Measurements from ENCODE around the gene NAA30. TPM values are rescaled to one million over a fixed set of nuclear protein-coding genes. Genes with fewer than 3 reads are reported as not detected.
"Not testable (repeated sequence)": the region's sequence is repeated elsewhere in the genome, so short reads cannot be mapped to it uniquely, and the experiment has no call there.

The NAA30 gene
- total RNA-seq, 1 donor from 2014 or later = 20.0 TPM

GRCh38 chr14:57355081-57355800 lies 35.1 kb upstream of the NAA30 start:
- FAIRE-seq = no peak
- DNase-seq (ENCODE audit: low read depth) = no peak
- H3K36me3 ChIP-seq (ENCODE audit: control insufficient read depth, insufficient read depth, low read length) = no peaks in the 10 kb centered on the region
- no peak overlapping the region for H3K4me3 ChIP-seq (ENCODE audit: low read depth, low read length)
- H3K27me3 ChIP-seq (ENCODE audit: control insufficient read depth, insufficient read depth, low read length) = no peaks in the 10 kb centered on the region
- TF ChIP-seq CTCF (IDR thresholded peaks at IDR 0.05; ENCODE audit: insufficient read depth, low read length, severe bottlenecking) = no peak

- no peak for TF ChIP-seq CTCF (IDR thresholded peaks at IDR 0.05; ENCODE audit: insufficient read depth, low read length, severe bottlenecking)
- DNase-seq (ENCODE audit: low read depth) = no peak
- no peak for FAIRE-seq
- no peak overlapping the region for H3K4me3 ChIP-seq (ENCODE audit: low read depth, low read length)
- no peaks in the 10 kb centered on the region for H3K36me3 ChIP-seq (ENCODE audit: control insufficient read depth, insufficient read depth, low read length)
- H3K27me3 ChIP-seq (ENCODE audit: control insufficient read depth, insufficient read depth, low read length) = no peaks in the 10 kb centered on the region
These were observed 28.0 kb upstream of the NAA30 start for GRCh38 chr14:57362361-57362760.

- no peak for FAIRE-seq
These were observed 25.5 kb upstream of the NAA30 start for GRCh38 chr14:57364659-57365450.

GRCh38 chr14:57370187-57370586 lies 20.2 kb upstream of the NAA30 start:
- not testable (repeated sequence) for H3K27me3 ChIP-seq (ENCODE audit: control insufficient read depth, insufficient read depth, low read length)

More at GRCh38 chr14:57364659-57365450, 25.5 kb upstream of the NAA30 start:
- Histone ChIP-seq H3K4me3 (ENCODE audit: low read depth, low read length) (no peak overlapping the region), H3K27me3 (ENCODE audit: control insufficient read depth, insufficient read depth, low read length) (no peaks in the 10 kb centered on the region), H3K36me3 (ENCODE audit: control insufficient read depth, insufficient read depth, low read length) (no peaks in the 10 kb centered on the region)
- TF ChIP-seq CTCF (IDR thresholded peaks at IDR 0.05; ENCODE audit: insufficient read depth, low read length, severe bottlenecking) = no peak
- no peak for DNase-seq (ENCODE audit: low read depth)

GRCh38 chr14:57371013-57371412 lies 19.4 kb upstream of the NAA30 start:
- Histone ChIP-seq H3K27me3 (ENCODE audit: control insufficient read depth, insufficient read depth, low read length) (no peaks in the 10 kb centered on the region), H3K36me3 (ENCODE audit: control insufficient read depth, insufficient read depth, low read length) (no peaks in the 10 kb centered on the region), H3K4me3 (ENCODE audit: low read depth, low read length) (no peak overlapping the region)
- no peak for DNase-seq (ENCODE audit: low read depth)
- no peak for FAIRE-seq
- no peak for TF ChIP-seq CTCF (IDR thresholded peaks at IDR 0.05; ENCODE audit: insufficient read depth, low read length, severe bottlenecking)

More at GRCh38 chr14:57370187-57370586, 20.2 kb upstream of the NAA30 start:
- H3K36me3 ChIP-seq (ENCODE audit: control insufficient read depth, insufficient read depth, low read length); H3K4me3 ChIP-seq (ENCODE audit: low read depth, low read length); DNase-seq (ENCODE audit: low read depth); FAIRE-seq: not testable (repeated sequence)

GRCh38 chr14:57375156-57375555 lies 15.2 kb upstream of the NAA30 start:
- Histone ChIP-seq H3K4me3 (ENCODE audit: low read depth, low read length) (no peak overlapping the region), H3K36me3 (ENCODE audit: control insufficient read depth, insufficient read depth, low read length) (no peaks in the 10 kb centered on the region), H3K27me3 (ENCODE audit: control insufficient read depth, insufficient read depth, low read length) (no peaks in the 10 kb centered on the region)
- FAIRE-seq = no peak
- TF ChIP-seq CTCF (IDR thresholded peaks at IDR 0.05; ENCODE audit: insufficient read depth, low read length, severe bottlenecking) = no peak
- no peak for DNase-seq (ENCODE audit: low read depth)
